ENCODE results near the gene SYNM.

SYNM gene

DNA sequence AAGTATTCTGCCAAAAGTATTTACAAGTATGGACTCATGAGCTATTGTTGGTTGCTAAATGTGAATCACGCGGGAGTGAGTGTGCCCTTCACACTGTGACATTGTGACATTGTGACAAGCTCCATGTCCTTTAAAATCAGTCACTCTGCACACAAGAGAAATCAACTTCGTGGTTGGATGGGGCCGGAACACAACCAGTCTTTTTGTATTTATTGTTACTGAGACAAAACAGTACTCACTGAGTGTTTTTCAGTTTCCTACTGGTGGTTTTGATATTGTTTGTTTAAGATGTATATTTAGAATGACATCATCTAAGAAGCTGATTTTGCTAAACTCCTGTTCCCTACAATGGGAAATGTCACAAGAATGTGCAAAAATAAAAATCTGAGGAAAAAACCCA is 30.3 kb downstream of the SYNM start:
- Histone ChIP-seq H3K4me2 (ENCODE audit: insufficient read depth, low read length, poor library complexity, severe bottlenecking) (no peak overlapping the region), H3K9me3 (replicated peaks in 1 of 2; ENCODE audit: control insufficient read depth in 2 of 2, insufficient read depth in 1 of 2, low read depth in 1 of 2, low read length in 2 of 2) (peaks cover 0 to under 1% of the 10 kb centered on the region in 2 donors), H3K4me3 (ENCODE audit: low read length in 2 of 2) (no peak overlapping the region), H2AFZ (ENCODE audit: low read length) (no peak overlapping the region), H3K36me3 (replicated peaks in 1 of 2; ENCODE audit: control insufficient read depth in 2 of 2, insufficient read depth in 2 of 2, low read length in 2 of 2) (peaks cover 6 to 56% of the 10 kb centered on the region in 2 donors), H3K18ac (ENCODE audit: low read length) (no peak overlapping the region), H2BK120ac (ENCODE audit: low read depth, low read length) (no peak overlapping the region), H3K14ac (ENCODE audit: low read length) (no peak overlapping the region), H2AK5ac (ENCODE audit: low read depth, low read length) (no peak overlapping the region), H3K9ac (ENCODE audit: low read depth, low read length, poor library complexity) (no peak overlapping the region), H3K23ac (ENCODE audit: low read depth, low read length, poor library complexity) (no peak overlapping the region), H4K8ac (ENCODE audit: low read depth, low read length) (no peak overlapping the region), H4K91ac (ENCODE audit: low read depth, low read length, poor library complexity) (no peak overlapping the region), H3K27me3 (ENCODE audit: control insufficient read depth in 3 of 3, insufficient read depth in 3 of 3, low read depth in 1 of 3, low read length in 3 of 3) (no peaks in the 10 kb centered on the region), H2BK5ac (ENCODE audit: low read length) (no peak overlapping the region), H3K27ac (replicated peaks; ENCODE audit: low read length) (no peak overlapping the region), H2BK12ac (ENCODE audit: low read length) (no peak overlapping the region), H3K79me1 (ENCODE audit: low read depth, low read length) (no peaks in the 10 kb centered on the region), H2BK15ac (ENCODE audit: low read length) (no peak overlapping the region), H3K4me1 (ENCODE audit: control insufficient read depth in 2 of 2, insufficient read depth in 1 of 2, low read depth in 1 of 2, low read length in 2 of 2) (peaks cover 0 to 5% of the 10 kb centered on the region in 2 donors), H3K4ac (ENCODE audit: low read length) (no peak overlapping the region)
- WGBS, 2 donors (ENCODE audit: extremely low coverage in 2 of 2, insufficient read length in 2 of 2, insufficient replicate concordance in 1 of 2): no CpG with 5 or more reads among the region's 4 CpGs
- no peak for DNase-seq (ENCODE audit: low spot score)

DNA sequence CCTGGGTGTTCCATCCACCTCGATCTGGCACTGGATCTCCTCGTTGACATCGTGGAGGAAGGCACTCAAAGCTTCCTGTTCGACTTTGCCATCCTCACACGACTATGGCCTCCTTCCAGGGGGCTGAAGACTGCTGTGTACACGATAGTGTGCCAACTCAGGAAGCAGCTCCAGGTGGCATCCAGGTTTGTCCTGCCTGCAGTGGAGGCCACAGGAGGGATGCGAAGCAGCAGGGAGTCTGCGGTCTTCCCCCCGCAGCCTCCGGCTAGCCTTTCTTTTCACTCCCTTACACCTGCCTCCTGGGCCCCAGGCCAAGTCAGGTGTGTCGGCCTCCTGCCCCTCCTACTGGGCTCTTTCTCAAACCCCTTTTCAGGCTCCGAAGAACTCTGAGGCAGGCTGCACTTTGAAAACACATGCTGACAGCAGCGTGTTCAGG is 32.2 kb downstream of the SYNM start:
- DNase-seq (ENCODE audit: low spot score): no peak
- Histone ChIP-seq H2BK12ac (ENCODE audit: low read length) (no peak overlapping the region), H2AFZ (ENCODE audit: low read length) (no peak overlapping the region), H4K8ac (ENCODE audit: low read depth, low read length) (no peak overlapping the region), H3K36me3 (replicated peaks in 1 of 2; ENCODE audit: control insufficient read depth in 2 of 2, insufficient read depth in 2 of 2, low read length in 2 of 2) (peaks cover 6 to 37% of the 10 kb centered on the region in 2 donors), H2BK120ac (ENCODE audit: low read depth, low read length) (no peak overlapping the region), H3K79me1 (ENCODE audit: low read depth, low read length) (no peaks in the 10 kb centered on the region), H3K27ac (replicated peaks; ENCODE audit: low read length) (no peak overlapping the region), H3K4ac (ENCODE audit: low read length) (no peak overlapping the region), H3K14ac (ENCODE audit: low read length) (no peak overlapping the region), H2AK5ac (ENCODE audit: low read depth, low read length) (no peak overlapping the region), H3K18ac (ENCODE audit: low read length) (peak overlapping the region; percentile 53), H4K91ac (ENCODE audit: low read depth, low read length, poor library complexity) (no peak overlapping the region), H3K4me2 (ENCODE audit: insufficient read depth, low read length, poor library complexity, severe bottlenecking) (no peak overlapping the region), H2BK15ac (ENCODE audit: low read length) (no peak overlapping the region), H3K9ac (ENCODE audit: low read depth, low read length, poor library complexity) (no peak overlapping the region), H2BK5ac (ENCODE audit: low read length) (no peak overlapping the region), H3K4me1 (ENCODE audit: control insufficient read depth in 2 of 2, insufficient read depth in 1 of 2, low read depth in 1 of 2, low read length in 2 of 2) (peaks cover 3 to 8% of the 10 kb centered on the region in 2 donors), H3K4me3 (ENCODE audit: low read length in 2 of 2) (no peak overlapping the region), H3K9me3 (replicated peaks in 1 of 2; ENCODE audit: control insufficient read depth in 2 of 2, insufficient read depth in 1 of 2, low read depth in 1 of 2, low read length in 2 of 2) (peaks cover 0 to 2% of the 10 kb centered on the region in 2 donors), H3K23ac (ENCODE audit: low read depth, low read length, poor library complexity) (no peak overlapping the region), H3K27me3 (ENCODE audit: control insufficient read depth in 3 of 3, insufficient read depth in 3 of 3, low read depth in 1 of 3, low read length in 3 of 3) (no peaks in the 10 kb centered on the region)
- WGBS, 2 donors (ENCODE audit: extremely low coverage in 2 of 2, insufficient read length in 2 of 2, insufficient replicate concordance in 1 of 2): no CpG with 5 or more reads among the region's 13 CpGs

DNA sequence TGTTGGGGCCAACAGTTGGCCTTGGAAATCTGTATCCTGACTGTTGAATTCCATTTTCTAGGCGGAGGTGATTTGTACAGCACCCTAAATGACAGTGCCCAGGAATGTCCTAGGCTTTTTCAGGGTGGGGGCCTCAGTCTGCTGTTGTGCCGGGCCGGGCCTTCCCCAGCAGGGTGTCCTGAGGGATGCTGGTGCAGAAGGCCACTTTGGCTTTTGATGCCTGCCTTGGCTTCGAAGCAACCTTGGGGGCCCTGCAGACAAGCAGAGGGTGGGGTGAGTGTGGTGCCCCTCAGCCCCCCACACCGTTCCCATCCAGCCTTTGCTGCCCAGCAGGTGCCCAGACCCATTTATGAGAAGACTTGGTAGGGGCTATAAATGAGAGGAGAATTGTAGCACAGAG is 33.0 kb downstream of the SYNM start:
- no peak overlapping the region for H3K18ac ChIP-seq (ENCODE audit: low read length)
- H3K79me1 ChIP-seq (ENCODE audit: low read depth, low read length): no peaks in the 10 kb centered on the region
- H3K27ac ChIP-seq (replicated peaks; ENCODE audit: low read length): no peak overlapping the region
- H2BK12ac ChIP-seq (ENCODE audit: low read length): no peak overlapping the region
- no CpG with 5 or more reads among the region's 5 CpGs for WGBS, 2 donors (ENCODE audit: extremely low coverage in 2 of 2, insufficient read length in 2 of 2, insufficient replicate concordance in 1 of 2)
- no peak overlapping the region for H2BK5ac ChIP-seq (ENCODE audit: low read length)
- H3K27me3 ChIP-seq (ENCODE audit: control insufficient read depth in 3 of 3, insufficient read depth in 3 of 3, low read depth in 1 of 3, low read length in 3 of 3): no peaks in the 10 kb centered on the region
- no peak overlapping the region for H2AK5ac ChIP-seq (ENCODE audit: low read depth, low read length)
- H2BK120ac ChIP-seq (ENCODE audit: low read depth, low read length): no peak overlapping the region
- no peak overlapping the region for H2AFZ ChIP-seq (ENCODE audit: low read length)
- no peak overlapping the region for H2BK15ac ChIP-seq (ENCODE audit: low read length)
- H3K9me3 ChIP-seq (replicated peaks in 1 of 2; ENCODE audit: control insufficient read depth in 2 of 2, insufficient read depth in 1 of 2, low read depth in 1 of 2, low read length in 2 of 2): peaks cover 0 to 2% of the 10 kb centered on the region in 2 donors
- H3K4me1 ChIP-seq (ENCODE audit: control insufficient read depth in 2 of 2, insufficient read depth in 1 of 2, low read depth in 1 of 2, low read length in 2 of 2): peaks cover 9 to 13% of the 10 kb centered on the region in 2 donors
- peaks cover 6 to 29% of the 10 kb centered on the region in 2 donors for H3K36me3 ChIP-seq (replicated peaks in 1 of 2; ENCODE audit: control insufficient read depth in 2 of 2, insufficient read depth in 2 of 2, low read length in 2 of 2)
- no peak overlapping the region for H3K14ac ChIP-seq (ENCODE audit: low read length)
- H3K4ac ChIP-seq (ENCODE audit: low read length): no peak overlapping the region
- no peak overlapping the region for H4K8ac ChIP-seq (ENCODE audit: low read depth, low read length)
- no peak for DNase-seq (ENCODE audit: low spot score)
- H3K9ac ChIP-seq (ENCODE audit: low read depth, low read length, poor library complexity): no peak overlapping the region
- H3K4me2 ChIP-seq (ENCODE audit: insufficient read depth, low read length, poor library complexity, severe bottlenecking): no peak overlapping the region
- H4K91ac ChIP-seq (ENCODE audit: low read depth, low read length, poor library complexity): no peak overlapping the region
- H3K4me3 ChIP-seq (ENCODE audit: low read length in 2 of 2): no peak overlapping the region
- no peak overlapping the region for H3K23ac ChIP-seq (ENCODE audit: low read depth, low read length, poor library complexity)

GRCh38 chr15:99138491-99138982 is 33.7 kb downstream of the SYNM start:
- H2BK15ac ChIP-seq (ENCODE audit: low read length): no peak overlapping the region
- H3K27ac ChIP-seq (replicated peaks; ENCODE audit: low read length): no peak overlapping the region
- no peak overlapping the region for H4K8ac ChIP-seq (ENCODE audit: low read depth, low read length)
- no peak overlapping the region for H2AFZ ChIP-seq (ENCODE audit: low read length)
- H2BK5ac ChIP-seq (ENCODE audit: low read length): no peak overlapping the region
- peaks cover 0 to 2% of the 10 kb centered on the region in 2 donors for H3K9me3 ChIP-seq (replicated peaks in 1 of 2; ENCODE audit: control insufficient read depth in 2 of 2, insufficient read depth in 1 of 2, low read depth in 1 of 2, low read length in 2 of 2)
- WGBS, 2 donors (ENCODE audit: extremely low coverage in 2 of 2, insufficient read length in 2 of 2, insufficient replicate concordance in 1 of 2): no CpG with 5 or more reads among the region's 15 CpGs
- no peaks in the 10 kb centered on the region for H3K27me3 ChIP-seq (ENCODE audit: control insufficient read depth in 3 of 3, insufficient read depth in 3 of 3, low read depth in 1 of 3, low read length in 3 of 3)
- H2AK5ac ChIP-seq (ENCODE audit: low read depth, low read length): no peak overlapping the region
- no peak overlapping the region for H3K4me2 ChIP-seq (ENCODE audit: insufficient read depth, low read length, poor library complexity, severe bottlenecking)
- H3K14ac ChIP-seq (ENCODE audit: low read length): peak overlapping the region; percentile 1
- no peak overlapping the region for H2BK120ac ChIP-seq (ENCODE audit: low read depth, low read length)
- H4K91ac ChIP-seq (ENCODE audit: low read depth, low read length, poor library complexity): no peak overlapping the region
- H3K4ac ChIP-seq (ENCODE audit: low read length): no peak overlapping the region
- no peak overlapping the region for H3K18ac ChIP-seq (ENCODE audit: low read length)
- no peak overlapping the region for H3K23ac ChIP-seq (ENCODE audit: low read depth, low read length, poor library complexity)
- no peak overlapping the region for H2BK12ac ChIP-seq (ENCODE audit: low read length)
- DNase-seq (ENCODE audit: low spot score): no peak
- H3K36me3 ChIP-seq (replicated peaks in 1 of 2; ENCODE audit: control insufficient read depth in 2 of 2, insufficient read depth in 2 of 2, low read length in 2 of 2): peaks cover 6 to 29% of the 10 kb centered on the region in 2 donors
- peaks cover 13% of the 10 kb centered on the region in 2 donors for H3K4me1 ChIP-seq (ENCODE audit: control insufficient read depth in 2 of 2, insufficient read depth in 1 of 2, low read depth in 1 of 2, low read length in 2 of 2)
- no peaks in the 10 kb centered on the region for H3K79me1 ChIP-seq (ENCODE audit: low read depth, low read length)
- no peak overlapping the region for H3K9ac ChIP-seq (ENCODE audit: low read depth, low read length, poor library complexity)
- H3K4me3 ChIP-seq (ENCODE audit: low read length in 2 of 2): no peak overlapping the region
